Left renal pelvis (tissue), 4 donors: ENCODE results near the gene IL1RAPL2. TPM values are rescaled to one million over a fixed set of nuclear protein-coding genes. Genes with fewer than 3 reads are reported as not detected.
"Not testable (repeated sequence)": the region's sequence is repeated elsewhere in the genome, so short reads cannot be mapped to it uniquely, and the experiment has no call there.

Source experiments
- DNase-seq, 4 donors: peaks; one replicate each; pipeline ENCODE4 v3.0.0-alpha.2; 2013; ENCODE audit warnings: low read depth in 4 of 4, low spot score in 3 of 4
- polyA plus RNA-seq, 4 donors: library from polyadenylated mRNA; unstranded; fragments of 120-200 nt; gene quantifications; one replicate each; pipeline ENCODE4 v1.2.1, GENCODE V29; 2013; ENCODE audit not compliant: insufficient read length in 4 of 4

IL1RAPL2 gene
- polyA plus RNA-seq, 4 donors: 0.72 to 1.5 (median 1.1) TPM

GRCh38 chrX:104669063-104669462 is 103.1 kb downstream of the IL1RAPL2 start:
- no peak for DNase-seq

- DNase-seq: no peak
Observed at GRCh38 chrX:104670051-104670450, 104.1 kb downstream of the IL1RAPL2 start.

DNA sequence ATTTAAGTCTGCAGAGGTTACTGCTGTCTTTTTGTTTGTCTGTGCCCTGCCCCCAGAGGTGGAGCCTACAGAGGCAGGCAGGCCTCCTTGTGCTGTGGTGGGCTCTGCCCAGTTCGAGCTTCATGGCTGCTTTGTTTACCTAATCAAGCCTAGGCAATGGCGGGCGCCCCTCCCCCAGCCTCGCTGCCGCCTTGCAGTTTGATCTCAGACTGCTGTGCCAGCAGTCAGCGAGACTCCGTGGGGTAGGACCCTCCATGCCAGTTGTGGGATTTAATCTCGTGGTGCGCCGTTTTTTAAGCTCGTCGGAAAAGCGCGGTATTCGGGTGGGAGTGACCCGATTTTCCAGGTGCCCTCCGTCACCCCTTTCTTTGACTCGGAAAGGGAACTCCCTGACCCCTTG is 111.5 kb downstream of the IL1RAPL2 start:
- DNase-seq: not testable (repeated sequence)

DNA sequence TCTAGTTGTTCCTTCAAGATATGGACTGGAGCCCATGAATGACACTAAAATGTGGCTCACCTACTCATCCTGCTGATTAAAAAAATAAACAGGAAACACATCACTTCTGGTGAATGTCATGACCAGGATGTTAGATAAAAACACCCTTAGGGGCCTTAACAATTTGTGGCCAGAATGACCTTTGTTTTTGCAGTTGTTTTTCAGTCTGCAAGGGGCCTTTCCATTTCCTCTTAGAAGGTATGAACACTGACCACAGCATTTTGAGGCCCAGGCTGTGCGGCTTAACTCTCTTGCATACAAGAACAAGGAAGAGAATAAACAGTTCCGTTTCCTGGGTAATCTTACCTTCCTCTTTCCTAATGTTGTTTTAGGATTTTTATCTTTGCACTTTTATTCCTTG is 113.2 kb downstream of the IL1RAPL2 start:
- DNase-seq: no peak

DNA sequence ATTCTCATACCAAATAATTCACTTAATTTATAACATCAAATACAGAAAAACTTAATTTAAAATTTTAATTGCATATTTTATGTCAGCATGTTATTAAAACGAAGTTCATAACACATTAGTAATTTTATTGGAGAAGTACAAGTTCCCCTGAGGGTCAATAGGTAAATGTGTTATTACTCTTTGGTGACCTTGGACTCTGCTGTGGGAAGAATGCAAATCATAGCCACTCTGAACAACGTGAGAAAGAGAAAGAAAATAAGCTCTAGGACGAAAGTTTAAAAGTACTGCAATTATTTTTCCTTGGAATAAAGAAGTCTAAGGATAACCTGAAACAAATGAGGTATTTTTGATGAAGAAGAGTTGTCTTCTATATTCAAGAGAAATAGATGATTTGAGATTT is 115.2 kb downstream of the IL1RAPL2 start:
- DNase-seq: no peak

GRCh38 chrX:104684077-104684476 is 118.1 kb downstream of the IL1RAPL2 start:
- DNase-seq: no peak

- DNase-seq: no peak
Observed at GRCh38 chrX:104695593-104695992, 129.6 kb downstream of the IL1RAPL2 start.

GRCh38 chrX:104696667-104697066 is 130.7 kb downstream of the IL1RAPL2 start:
- DNase-seq: no peak

DNA sequence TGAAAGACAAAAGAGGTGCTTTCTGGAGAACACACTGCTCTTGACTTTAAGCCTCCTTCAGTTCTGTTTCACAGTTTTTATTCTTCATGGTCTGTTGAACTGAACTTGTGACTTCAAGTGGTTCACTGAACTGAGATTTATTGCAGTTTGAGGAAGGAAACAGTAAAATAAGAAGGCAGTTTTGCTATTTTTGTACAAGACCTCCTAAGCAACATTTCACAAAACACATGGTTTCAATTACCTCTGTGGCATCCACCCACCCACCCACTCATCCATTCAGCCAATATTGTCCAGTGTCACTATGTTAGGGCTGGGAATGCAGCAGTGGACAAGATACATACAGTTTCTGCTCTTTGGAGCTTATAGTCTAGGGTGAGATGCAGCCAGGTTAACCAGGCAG is 131.3 kb downstream of the IL1RAPL2 start:
- DNase-seq: peak in 3 of 4 donors; percentile 31 to 57 (median 35)

- DNase-seq: no peak
Observed at GRCh38 chrX:104707042-104707441, 141.0 kb downstream of the IL1RAPL2 start.

DNA sequence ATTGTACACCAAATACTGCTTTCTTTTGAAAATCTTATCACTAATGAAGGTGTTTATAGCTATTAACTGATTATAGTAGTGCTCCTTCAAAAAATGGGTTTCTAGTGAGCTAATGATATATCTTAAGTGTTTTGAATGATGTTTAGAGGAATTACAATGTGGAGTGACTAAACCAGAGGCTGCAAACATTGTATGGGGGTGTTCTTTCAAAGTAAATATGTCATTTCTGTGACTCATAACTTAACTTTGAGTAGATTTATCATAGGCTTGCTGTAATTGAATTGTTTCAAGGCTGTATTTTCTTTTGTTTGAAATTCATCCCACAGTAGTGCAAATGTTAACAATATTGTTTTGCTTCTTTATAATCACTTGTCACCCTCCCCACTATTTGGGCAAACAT is 141.6 kb downstream of the IL1RAPL2 start:
- DNase-seq: no peak

- no peak for DNase-seq
Observed at GRCh38 chrX:104712515-104712914, 146.5 kb downstream of the IL1RAPL2 start.

DNA sequence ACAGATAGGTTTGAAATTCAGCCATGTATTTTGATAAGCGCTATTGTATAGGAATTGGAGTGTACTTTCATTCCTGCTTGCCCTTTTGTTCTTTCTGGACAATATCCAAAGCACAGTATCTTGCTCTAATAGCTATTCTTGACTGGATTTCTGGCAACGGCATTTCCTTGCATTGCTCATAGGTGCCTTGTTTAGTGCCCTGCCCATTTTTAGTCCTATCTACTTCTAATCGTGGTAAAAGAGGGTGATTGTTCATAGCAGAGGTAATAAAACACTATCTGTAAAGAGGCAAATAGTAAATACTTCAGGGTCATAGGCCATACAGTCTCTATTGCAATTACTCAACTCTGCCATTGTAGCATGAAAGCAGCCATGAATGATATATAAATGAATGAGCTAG is 155.9 kb downstream of the IL1RAPL2 start:
- no peak for DNase-seq

GRCh38 chrX:104728456-104728855 is 162.5 kb downstream of the IL1RAPL2 start:
- no peak for DNase-seq

DNA sequence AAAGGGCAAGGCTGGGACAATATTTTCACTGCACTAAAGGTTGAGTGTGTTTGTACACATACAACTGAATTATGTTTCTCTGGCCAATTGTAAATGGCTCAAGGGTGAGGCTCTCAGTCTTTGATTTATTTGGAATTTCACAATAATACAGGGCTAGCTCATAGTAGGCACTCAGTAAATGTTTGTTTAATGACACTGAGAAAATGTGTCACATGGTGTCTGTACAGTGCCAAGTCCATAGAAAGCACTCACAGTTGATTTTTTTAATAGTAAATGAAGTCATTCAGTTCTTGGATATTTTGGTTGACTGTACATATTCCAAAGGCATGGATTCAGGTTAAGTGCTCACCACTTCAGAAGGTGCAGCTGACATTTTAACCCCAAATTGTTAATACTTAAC is 176.4 kb downstream of the IL1RAPL2 start:
- no peak for DNase-seq

GRCh38 chrX:104745152-104745551 is 179.2 kb downstream of the IL1RAPL2 start:
- no peak for DNase-seq

DNA sequence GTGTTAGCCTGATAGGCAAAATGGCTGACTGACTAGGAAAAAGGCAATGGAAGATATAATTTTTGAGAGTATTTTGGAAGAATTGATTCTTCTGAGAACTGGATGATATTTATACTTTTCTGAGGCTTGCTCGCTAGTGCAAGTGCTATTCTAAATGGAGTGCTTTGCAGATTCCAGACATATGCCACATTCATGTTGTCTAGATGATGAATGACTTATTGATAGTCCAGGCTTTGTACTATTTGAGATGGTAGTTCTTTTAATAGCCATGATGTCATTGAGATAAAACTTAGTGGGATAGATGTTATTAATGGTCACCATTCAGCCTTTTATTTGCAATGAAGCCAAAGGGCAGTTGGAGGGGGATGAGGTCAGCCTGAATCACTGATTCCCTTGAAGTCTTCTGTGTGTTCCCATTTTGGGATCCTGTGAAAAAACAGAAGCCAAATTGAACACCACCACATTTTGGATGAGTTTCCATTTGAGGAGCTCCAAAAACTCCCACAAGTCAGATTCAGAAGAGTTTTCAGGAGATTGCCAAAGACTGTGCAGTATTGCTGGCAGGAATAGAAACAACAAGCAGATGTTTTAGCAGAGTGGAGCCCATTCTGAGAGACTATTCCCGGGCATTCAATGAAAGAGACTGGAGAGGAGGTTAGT is 184.1 kb downstream of the IL1RAPL2 start:
- DNase-seq: no peak

DNA sequence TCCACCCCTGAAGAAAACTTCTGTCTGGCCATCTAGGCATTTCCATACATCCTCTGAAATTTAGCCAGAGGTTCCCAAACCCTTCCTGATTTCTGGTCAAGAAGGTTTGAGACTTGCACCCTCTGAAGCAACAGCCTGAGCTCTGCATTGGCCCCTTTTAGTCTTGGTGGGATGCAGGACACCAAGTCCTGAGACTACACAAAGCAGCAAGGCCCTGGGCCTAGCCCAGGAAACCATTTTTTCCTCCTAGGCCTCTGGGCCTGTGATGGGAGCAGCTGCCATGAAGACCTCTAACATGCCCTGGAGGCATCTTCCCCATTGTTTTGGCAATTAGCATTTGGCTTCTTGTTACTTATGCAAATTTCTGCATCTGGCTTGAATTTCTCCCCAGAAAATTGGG is 196.6 kb downstream of the IL1RAPL2 start:
- DNase-seq: no peak

GRCh38 chrX:104789784-104790183 is 223.8 kb downstream of the IL1RAPL2 start:
- no peak for DNase-seq

DNA sequence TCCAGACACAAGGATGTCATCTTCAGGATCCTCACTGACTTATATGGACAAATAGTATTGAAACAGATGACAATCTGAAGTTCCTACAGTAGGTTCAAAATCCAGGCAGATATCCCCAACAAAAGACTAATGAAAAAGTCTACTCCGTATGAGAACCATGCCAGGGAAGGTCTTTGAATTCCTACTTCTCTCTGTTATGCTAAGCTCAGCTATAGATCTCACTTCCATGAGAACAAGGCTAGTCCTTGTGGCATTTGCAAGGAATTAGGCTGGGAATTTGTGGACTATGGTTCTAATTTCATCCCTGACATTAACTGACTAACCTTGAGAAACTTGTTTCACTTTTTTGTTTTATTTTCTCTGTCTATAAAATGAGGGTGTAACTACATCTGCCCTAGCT is 229.8 kb downstream of the IL1RAPL2 start:
- DNase-seq: no peak

DNA sequence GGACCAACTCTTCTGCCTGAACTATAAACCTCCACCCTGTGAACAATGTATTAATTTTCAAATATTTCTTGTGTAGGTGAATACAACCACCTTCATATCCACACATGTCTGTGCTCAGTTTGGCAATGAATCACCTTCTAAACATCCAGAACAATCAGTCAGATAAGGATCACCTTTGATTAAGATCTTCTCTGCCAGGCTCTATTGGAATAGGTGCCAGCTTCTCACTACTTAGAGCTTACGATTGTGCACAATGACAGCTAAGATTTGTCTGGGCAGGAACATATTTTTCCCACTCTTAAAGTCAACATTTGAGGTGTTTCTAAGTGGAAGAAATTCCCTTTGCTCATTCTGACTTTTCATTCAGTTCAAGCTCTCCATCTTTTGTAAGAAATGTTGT is 237.2 kb downstream of the IL1RAPL2 start:
- no peak for DNase-seq

GRCh38 chrX:104806346-104806745 is 240.3 kb downstream of the IL1RAPL2 start:
- DNase-seq: no peak

GRCh38 chrX:104833401-104833800 is 267.4 kb downstream of the IL1RAPL2 start:
- DNase-seq: no peak
